HEK293T (cell line): ENCODE results near the gene RAB3A.

ENCODE experiments used
- BHLHE40 ChIP-seq: fragments of 450-650 bp; IDR thresholded peaks from 2 replicates; pipeline ENCODE4 v1.6.1; 2016; ENCODE audit warnings: mild to moderate bottlenecking, moderate library complexity, borderline replicate concordance
- ELF4 ChIP-seq: fragments of 450-650 bp; IDR thresholded peaks from 2 replicates; pipeline ENCODE4 v1.6.1; 2017; ENCODE audit warnings: antibody characterized with exemption
- FOXA1 ChIP-seq: fragments of 450-650 bp; IDR thresholded peaks from 2 replicates; pipeline ENCODE4 v1.6.1; 2016; ENCODE audit warnings: mild to moderate bottlenecking
- FOXK2 ChIP-seq: fragments of 450-650 bp; IDR thresholded peaks from 2 replicates; pipeline ENCODE4 v1.6.1; 2016; ENCODE audit warnings: mild to moderate bottlenecking
- FOXM1 ChIP-seq: fragments of 450-650 bp; IDR thresholded peaks from 2 replicates; pipeline ENCODE4 v1.6.1; 2017; ENCODE audit warnings: mild to moderate bottlenecking, borderline replicate concordance
- HDGF ChIP-seq: fragments of 450-650 bp; IDR thresholded peaks from 2 replicates; pipeline ENCODE4 v1.6.1; 2017; ENCODE audit warnings: antibody characterized with exemption, borderline replicate concordance
- L3MBTL2 ChIP-seq: fragments of 450-650 bp; conservative IDR thresholded peaks from 2 replicates; pipeline ENCODE4 v1.6.1; 2016; ENCODE audit warnings: mild to moderate bottlenecking
- LEF1 ChIP-seq: fragments of 450-650 bp; IDR thresholded peaks from 2 replicates; pipeline ENCODE4 v1.6.1; 2017; ENCODE audit warnings: mild to moderate bottlenecking, borderline replicate concordance
- NFRKB ChIP-seq: fragments of 450-650 bp; IDR thresholded peaks from 2 replicates; pipeline ENCODE4 v1.6.1; 2016; ENCODE audit warnings: mild to moderate bottlenecking, moderate library complexity
- SP1 ChIP-seq: fragments of 450-650 bp; IDR thresholded peaks from 2 replicates; pipeline ENCODE4 v1.6.1; 2017
- SUZ12 ChIP-seq: fragments of 450-650 bp; IDR thresholded peaks from 2 replicates; pipeline ENCODE4 v1.6.1; 2016; ENCODE audit warnings: mild to moderate bottlenecking
- ZNF384 ChIP-seq: fragments of 450-650 bp; IDR thresholded peaks from 2 replicates; pipeline ENCODE4 v1.6.1; 2016

GRCh38 chr19:18190278-18190677 is 13.6 kb downstream of the RAB3A start:
- TF ChIP-seq ZNF384 (no peak), HDGF (no peak), FOXM1 (no peak), NFRKB (no peak), ELF4 (no peak), SP1 (no peak), SUZ12 (no peak), BHLHE40 (no peak), FOXK2 (no peak), L3MBTL2 (no peak), LEF1 (no peak), FOXA1 (no peak)
